Measurements from ENCODE around the gene ZCCHC14.
"Not testable (repeated sequence)": the region's sequence is repeated elsewhere in the genome, so short reads cannot be mapped to it uniquely, and the experiment has no call there.

The ZCCHC14 gene

GRCh38 chr16:87404764-87405625 is 87.8 kb downstream of the ZCCHC14 start:
- DNase-seq = no peak

DNA sequence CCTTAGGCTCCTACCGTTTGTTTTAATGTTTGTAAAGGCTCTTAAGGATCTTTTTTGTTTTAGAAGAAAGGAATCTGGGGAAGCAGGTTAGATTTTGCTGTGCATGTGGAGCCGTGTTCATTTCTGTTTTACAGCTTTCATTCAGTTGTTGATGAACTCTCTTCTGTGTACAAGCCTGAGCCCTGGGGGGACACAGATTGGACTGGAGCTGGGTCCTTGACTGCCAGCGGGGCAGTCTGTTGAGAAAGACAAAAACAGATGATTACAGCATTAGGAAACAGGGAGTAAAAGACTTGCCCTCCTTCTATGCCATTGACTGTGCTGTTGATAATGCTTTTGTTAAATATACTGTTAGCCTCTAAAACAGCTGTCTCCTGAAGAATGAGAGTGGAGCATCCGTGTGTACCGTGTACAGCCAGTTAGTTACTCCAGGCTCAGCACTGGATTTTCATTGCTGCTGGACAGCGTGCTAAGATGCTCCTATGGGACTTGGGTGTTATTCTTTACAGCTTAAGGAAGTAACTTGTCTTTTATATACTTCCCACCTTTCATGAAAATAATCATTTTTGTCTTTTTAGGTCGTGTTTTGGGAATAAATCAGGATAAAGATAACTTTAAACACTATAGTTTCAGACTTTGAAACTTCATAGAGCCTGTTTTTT is 97.5 kb downstream of the ZCCHC14 start:
- DNase-seq = no peak

GRCh38 chr16:87393680-87394055 is 99.2 kb downstream of the ZCCHC14 start:
- DNase-seq = no peak

DNA sequence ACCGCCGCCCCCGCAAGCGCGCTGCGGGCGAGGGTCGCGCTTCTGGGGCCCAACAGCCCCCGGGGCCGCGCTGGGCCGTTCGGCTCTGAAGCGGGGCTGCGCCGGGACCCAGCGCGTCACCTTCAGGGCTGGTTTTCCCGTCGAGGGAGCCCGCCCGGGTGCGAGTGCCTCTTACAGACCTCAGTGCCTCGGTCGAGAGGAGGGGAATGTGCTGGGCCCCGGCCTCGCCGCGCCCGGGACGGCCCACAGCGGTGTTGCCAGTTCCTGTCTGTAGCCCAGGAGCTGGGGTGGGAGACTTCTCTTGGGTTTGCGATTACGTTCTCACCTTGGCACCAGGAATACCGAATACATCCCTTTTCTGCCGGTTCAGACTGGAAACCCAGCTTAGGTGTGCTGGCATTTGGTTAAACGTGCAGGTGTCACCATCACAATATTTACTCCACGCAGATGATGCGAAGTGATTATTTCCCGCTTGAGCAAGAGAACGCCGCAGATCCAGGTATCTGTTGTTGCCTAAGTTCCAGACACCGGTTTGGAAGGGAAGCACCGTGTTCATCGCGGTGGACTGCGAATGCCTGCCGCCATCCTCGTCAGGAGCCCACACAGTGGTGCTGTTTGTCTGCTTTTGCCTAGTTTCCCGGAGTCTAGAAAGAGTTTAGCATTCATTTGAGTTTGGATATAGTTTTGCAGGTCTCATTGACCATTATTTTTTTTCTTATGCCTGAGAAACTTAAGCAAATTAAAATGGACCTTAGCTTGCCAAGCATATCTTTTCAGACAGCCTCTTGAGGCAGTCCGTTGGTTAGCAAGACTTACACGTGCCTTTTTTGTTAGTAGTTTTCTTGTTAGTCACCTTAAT is 99.8 kb downstream of the ZCCHC14 start:
- no peak for DNase-seq

DNA sequence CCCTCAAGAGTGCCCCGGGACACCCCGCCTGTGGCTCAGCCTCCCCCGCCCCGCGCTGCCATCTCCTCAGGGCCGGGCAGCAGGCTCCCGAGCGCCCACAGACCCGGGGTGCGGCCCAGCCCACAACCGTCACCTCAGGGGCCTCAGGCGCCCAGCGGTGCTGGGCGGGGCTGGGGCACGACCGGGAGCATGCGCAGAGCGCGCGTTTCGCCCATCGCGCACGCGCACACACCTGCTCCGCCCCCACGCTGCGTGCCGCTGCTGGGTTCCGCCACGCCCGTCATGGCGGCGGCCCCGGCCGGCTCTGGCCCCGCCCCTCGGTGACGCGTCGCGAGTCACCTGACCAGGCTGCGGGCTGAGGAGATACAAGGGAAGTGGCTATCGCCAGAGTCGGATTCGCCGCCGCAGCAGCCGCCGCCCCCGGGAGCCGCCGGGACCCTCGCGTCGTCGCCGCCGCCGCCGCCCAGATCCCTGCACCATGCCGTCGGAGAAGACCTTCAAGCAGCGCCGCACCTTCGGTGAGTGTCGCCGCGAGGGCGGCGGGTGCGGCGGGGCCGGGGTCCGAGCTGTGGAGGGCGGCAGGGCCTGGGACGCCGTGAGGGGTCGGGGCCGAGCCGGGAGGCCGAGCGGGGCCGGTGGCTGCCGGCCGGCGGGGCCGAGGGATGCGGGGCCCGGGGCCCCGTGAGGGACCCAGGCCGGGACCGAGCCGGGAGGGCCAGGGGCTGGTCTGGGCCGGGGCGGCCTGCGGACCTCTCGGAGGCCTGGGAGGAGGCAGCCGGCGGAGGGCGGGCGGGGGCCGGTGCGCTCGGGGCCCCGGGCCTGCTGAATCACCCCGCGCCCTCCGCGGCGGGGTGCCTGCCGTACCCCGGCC is 100.6 kb downstream of the ZCCHC14 start, which contains the start of gene MAP1LC3B:
TSS of gene MAP1LC3B (plus strand) at position 387 of the 871 bp plus-strand sequence. CDS start at position 479, 92 bp downstream.
- DNase-seq = peak; percentile 94

- DNase-seq = no peak
Measured at GRCh38 chr16:87391324-87391949, 101.4 kb downstream of the ZCCHC14 start.

DNA sequence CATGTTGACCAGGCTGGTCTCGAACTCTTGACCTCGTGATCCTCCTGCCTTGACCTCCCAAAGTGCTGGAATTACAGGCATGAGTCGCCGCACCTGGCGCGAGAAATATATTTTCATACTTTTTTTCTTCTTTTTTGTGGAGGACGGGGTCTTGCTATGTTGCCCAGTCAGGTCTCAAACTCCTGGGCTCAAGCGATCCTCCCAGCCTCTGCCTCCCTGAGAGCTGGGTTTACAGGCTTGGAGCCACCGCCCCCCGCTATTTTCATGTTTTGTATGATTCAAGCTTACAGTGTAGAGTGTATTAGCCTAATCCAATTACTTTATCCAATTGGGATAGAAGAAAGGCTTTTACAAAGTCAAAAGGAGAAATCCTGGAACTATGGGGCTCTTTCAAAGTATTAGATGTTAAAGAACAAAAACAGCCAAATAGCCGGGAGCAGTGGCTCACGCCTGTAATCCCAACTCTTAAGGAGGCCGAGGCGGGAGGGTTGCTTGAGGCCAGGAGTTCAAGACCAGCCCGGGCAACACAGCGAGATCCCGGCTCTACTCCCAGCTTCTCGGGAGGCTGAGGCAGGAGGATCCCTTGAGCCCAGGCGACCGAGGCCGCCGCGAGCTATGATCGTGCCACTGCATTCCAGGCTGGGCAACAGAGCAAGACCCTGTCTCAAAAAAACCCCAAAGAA is 102.0 kb downstream of the ZCCHC14 start:
- no peak for DNase-seq

- not testable (repeated sequence) for DNase-seq
Measured at GRCh38 chr16:87389914-87390313, 102.9 kb downstream of the ZCCHC14 start.

DNA sequence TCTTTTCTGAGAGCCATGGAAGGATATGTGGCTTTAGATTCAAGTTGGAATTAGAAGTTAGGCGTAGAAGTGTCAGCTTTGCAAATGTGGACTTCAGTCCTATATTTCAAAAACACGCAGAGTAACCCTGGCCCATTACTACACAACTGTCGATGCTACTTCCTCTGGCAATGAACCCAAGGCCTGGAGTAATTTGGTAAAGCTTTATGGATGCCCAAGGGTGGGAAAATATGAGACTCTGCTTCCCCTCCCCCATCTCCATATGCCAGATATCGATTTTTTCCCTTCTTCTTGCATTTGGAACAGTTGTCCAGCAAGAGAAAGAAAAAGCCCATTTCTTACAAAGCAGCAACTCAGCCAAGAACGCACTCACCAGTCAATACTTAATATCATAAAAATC is 103.6 kb downstream of the ZCCHC14 start:
- DNase-seq = peak; percentile 81

DNA sequence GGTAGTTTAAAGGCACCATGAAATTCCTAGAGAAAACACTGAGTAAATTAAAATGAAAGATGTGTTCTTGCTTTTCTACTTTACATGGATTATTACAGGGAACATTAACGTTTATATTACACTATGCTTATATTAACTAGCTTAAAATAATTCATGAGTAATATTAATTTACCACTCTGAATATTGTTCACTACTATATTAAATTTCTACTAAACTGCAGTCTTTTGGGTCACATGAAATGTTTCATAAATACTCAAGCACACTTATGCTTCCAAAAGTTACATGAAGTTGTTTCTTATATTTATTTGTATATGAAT is 104.0 kb downstream of the ZCCHC14 start:
- no peak for DNase-seq

DNA sequence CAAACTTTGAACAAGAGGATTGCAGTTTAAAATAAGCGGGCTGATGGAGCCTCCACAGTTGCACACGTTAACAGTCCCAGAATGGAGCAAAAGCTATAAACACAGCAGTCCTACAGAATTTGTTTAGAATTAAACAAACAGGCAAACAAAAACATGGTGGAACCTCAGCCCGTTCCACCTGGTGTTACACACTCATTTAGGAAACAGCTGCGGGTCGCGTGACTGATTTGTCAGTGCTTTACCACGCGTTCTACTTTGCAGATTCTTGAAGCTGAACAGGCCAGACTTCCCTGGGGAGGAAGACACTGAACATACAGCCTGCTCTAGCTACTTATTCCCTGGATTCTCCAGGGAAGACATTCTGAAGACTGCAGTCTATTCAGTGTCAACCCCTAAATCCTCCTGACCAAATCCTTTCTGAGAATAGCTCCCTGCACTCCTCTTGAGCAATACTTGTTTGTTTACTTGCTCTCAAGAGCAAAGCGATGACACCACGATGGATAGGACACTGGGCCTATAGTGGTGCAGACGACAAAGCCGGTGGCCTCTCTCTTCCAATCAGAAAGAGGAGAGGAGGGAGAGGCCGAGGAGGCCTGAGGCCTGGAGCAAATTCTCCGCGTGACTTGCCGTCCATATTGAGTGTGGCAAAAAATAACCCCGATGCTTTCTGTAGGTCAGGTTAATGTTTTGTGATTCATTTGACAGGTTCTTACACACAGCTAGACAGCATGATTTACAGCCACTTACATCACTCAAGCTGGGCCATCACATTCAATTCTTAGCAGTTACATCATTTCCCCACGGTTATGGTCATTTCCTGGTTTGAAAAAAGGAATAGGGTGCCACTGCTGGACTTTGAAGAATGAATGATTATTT is 104.6 kb downstream of the ZCCHC14 start:
- DNase-seq = peak; percentile 91

- not testable (repeated sequence) for DNase-seq
Measured at GRCh38 chr16:87384875-87385167, 108.0 kb downstream of the ZCCHC14 start.

DNA sequence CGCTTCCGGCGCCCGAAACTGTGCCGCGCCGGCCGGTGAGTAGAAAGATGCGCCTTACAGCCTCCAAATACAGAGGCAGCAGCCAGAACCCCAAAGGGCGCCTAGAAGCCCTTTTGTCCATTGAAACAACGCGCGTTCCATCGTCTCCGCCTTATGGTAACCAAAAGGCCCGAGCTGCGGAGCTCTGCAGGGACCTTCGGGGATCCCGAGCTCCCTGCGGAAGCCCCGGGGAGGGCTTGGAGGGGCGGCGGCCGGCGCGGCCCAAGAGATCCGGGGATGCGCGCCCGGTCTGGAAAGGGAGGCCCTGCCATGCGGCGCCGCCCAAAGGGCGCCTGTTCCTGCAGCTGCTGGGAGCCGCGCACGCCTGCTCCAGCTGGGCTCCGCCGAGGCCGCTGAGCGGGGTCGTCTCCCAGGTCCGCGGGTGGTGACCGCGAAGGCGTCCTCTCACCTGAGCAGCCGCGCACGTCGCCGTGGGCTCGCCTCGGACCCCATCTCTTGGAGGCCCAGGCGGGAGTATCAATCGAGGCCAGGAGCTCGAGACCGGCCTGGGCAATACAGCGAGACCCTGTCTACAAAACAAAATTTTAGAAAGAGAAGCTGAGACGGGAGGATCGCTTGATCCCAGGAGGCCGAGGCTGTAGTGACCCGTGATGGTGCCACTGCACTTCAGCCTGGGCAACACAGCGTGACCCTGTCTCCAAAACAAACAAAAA is 108.5 kb downstream of the ZCCHC14 start:
- DNase-seq = peak; percentile 87

- DNase-seq = peak; percentile 87
Measured at GRCh38 chr16:87383505-87384161, 109.2 kb downstream of the ZCCHC14 start, which contains the start of gene FBXO31. Gene FBXO31 (minus strand): TSS chr16:87383776. CDS start chr16:87383744, 32 bp downstream.

- no peak for DNase-seq
Measured at GRCh38 chr16:87382023-87382785, 110.6 kb downstream of the ZCCHC14 start.

DNA sequence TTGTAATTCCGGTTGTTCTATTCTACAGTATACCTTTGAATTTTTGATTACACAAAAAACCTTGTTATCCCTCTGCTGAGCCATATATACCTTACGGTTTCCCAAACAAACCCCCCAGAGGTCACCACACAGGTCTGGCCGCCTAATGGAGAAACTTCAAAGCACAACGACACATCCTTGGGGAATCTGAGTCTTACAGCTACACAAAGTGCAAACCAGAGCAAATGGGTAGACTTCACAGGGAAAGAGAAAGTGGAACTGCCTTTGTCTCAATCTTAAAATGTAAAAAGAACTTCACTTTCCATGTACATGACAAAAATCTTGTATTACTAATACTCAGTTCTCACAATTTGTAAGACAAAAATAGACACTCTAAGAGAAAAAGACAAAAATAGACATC is 111.9 kb downstream of the ZCCHC14 start:
- no peak for DNase-seq

- no peak for DNase-seq
Measured at GRCh38 chr16:87380403-87380802, 112.4 kb downstream of the ZCCHC14 start.

- DNase-seq = not testable (repeated sequence)
Measured at GRCh38 chr16:87379312-87379752, 113.5 kb downstream of the ZCCHC14 start.
